Stimulated activated CD8-positive, alpha-beta memory T cell treated with anti-CD3 and anti-CD28 coated beads, Interleukin-15, amount 100 ng/mL, for 48 hours (primary cell): ENCODE data around the gene EYA3.

Experiments used
- DNase-seq, 2 donors: peaks; one replicate each; pipeline ENCODE4 v3.0.0-alpha.2; 2020; ENCODE audit warnings: low read depth in 2 of 2

Gene EYA3

GRCh38 chr1:27970401-27970800 lies 118.0 kb downstream of the EYA3 start:
- DNase-seq: no peak

- DNase-seq: no peak
These were observed 119.7 kb downstream of the EYA3 start for GRCh38 chr1:27968692-27969091.

- DNase-seq: no peak
These were observed 120.4 kb downstream of the EYA3 start for GRCh38 chr1:27967884-27968466.

GRCh38 chr1:27967106-27967883 lies 121.1 kb downstream of the EYA3 start:
- no peak for DNase-seq

GRCh38 chr1:27966402-27967105 lies 121.9 kb downstream of the EYA3 start:
- no peak for DNase-seq

GRCh38 chr1:27963393-27963792 lies 125.0 kb downstream of the EYA3 start:
- DNase-seq: no peak

- no peak for DNase-seq
These were observed 126.7 kb downstream of the EYA3 start for GRCh38 chr1:27961646-27962221.

- DNase-seq: no peak
These were observed 127.4 kb downstream of the EYA3 start for GRCh38 chr1:27960762-27961645.

GRCh38 chr1:27959792-27960603 lies 128.4 kb downstream of the EYA3 start, which contains the start of gene XKR8:
Gene XKR8, plus strand, starts transcription at chr1:27959973. Its CDS starts 97 bp downstream, at chr1:27960070.
- DNase-seq: peak; percentile 77 to 82

GRCh38 chr1:27958513-27958912 lies 129.9 kb downstream of the EYA3 start:
- DNase-seq: no peak

GRCh38 chr1:27957655-27958054 lies 130.8 kb downstream of the EYA3 start:
- DNase-seq: no peak

GRCh38 chr1:27956761-27957160 lies 131.6 kb downstream of the EYA3 start:
- no peak for DNase-seq

GRCh38 chr1:27955076-27955475 lies 133.3 kb downstream of the EYA3 start:
- no peak for DNase-seq

- no peak for DNase-seq
These were observed 134.2 kb downstream of the EYA3 start for GRCh38 chr1:27954186-27954585.

GRCh38 chr1:27952147-27952546 lies 136.3 kb downstream of the EYA3 start:
- no peak for DNase-seq

GRCh38 chr1:27951396-27951795 lies 137.0 kb downstream of the EYA3 start:
- no peak for DNase-seq

GRCh38 chr1:27949027-27949426 lies 139.4 kb downstream of the EYA3 start:
- DNase-seq: no peak

GRCh38 chr1:27945020-27945419 lies 143.4 kb downstream of the EYA3 start:
- DNase-seq: no peak

GRCh38 chr1:27941671-27942540 lies 146.5 kb downstream of the EYA3 start:
- DNase-seq: no peak
